RWPE2 (cell line): ENCODE data around the gene PDPN.
A peak's percentile ranks its signal among the peaks of the same experiment; 100 is the strongest.

Experiments
- ATAC-seq: fragments of 200-7000 bp; cut with Tn5 transposase; 3 replicates; pipeline ENCODE4 v1.9.1; 2021; ENCODE audit warnings: low read depth
- DNase-seq: peaks from one replicate; pipeline ENCODE4 v3.0.0-alpha.2; 2020; ENCODE audit warnings: low spot score
- H3K27ac ChIP-seq: fragments of 450-650 bp; 2 replicates; pipeline ENCODE4 v1.5.1; 2017; ENCODE audit warnings: mild to moderate bottlenecking; ENCODE audit not compliant: poor library complexity, severe bottlenecking
- H3K27me3 ChIP-seq: fragments of 250-450 bp; sonication (Bioruptor Pico); 2 replicates; pipeline ENCODE4 v1.5.1; 2021; ENCODE audit warnings: mild to moderate bottlenecking, moderate library complexity; ENCODE audit not compliant: insufficient read depth, poor library complexity, severe bottlenecking
- H3K36me3 ChIP-seq: fragments of 250-450 bp; sonication (Bioruptor Pico); 2 replicates; pipeline ENCODE4 v1.5.1; 2020; ENCODE audit warnings: low read depth, mild to moderate bottlenecking, moderate library complexity
- H3K4me1 ChIP-seq: fragments of 250-450 bp; sonication (Bioruptor Pico); 2 replicates; pipeline ENCODE4 v1.5.1; 2021; ENCODE audit warnings: mild to moderate bottlenecking, moderate library complexity; ENCODE audit not compliant: insufficient read depth, poor library complexity, severe bottlenecking
- H3K4me3 ChIP-seq: fragments of 250-450 bp; sonication (Bioruptor Pico); 2 replicates; pipeline ENCODE4 v1.5.1; 2021; ENCODE audit warnings: mild to moderate bottlenecking, moderate library complexity; ENCODE audit not compliant: severe bottlenecking
- H3K9me3 ChIP-seq: fragments of 250-450 bp; sonication (Bioruptor Pico); 2 replicates; pipeline ENCODE4 v1.5.1; 2021; ENCODE audit warnings: mild to moderate bottlenecking, moderate library complexity; ENCODE audit not compliant: severe bottlenecking
- CTCF ChIP-seq: fragments of 450-650 bp; IDR thresholded peaks from one replicate; pipeline ENCODE4 v1.5.1; 2017; ENCODE audit warnings: mild to moderate bottlenecking, moderate library complexity; ENCODE audit not compliant: poor library complexity, severe bottlenecking

PDPN gene

DNA sequence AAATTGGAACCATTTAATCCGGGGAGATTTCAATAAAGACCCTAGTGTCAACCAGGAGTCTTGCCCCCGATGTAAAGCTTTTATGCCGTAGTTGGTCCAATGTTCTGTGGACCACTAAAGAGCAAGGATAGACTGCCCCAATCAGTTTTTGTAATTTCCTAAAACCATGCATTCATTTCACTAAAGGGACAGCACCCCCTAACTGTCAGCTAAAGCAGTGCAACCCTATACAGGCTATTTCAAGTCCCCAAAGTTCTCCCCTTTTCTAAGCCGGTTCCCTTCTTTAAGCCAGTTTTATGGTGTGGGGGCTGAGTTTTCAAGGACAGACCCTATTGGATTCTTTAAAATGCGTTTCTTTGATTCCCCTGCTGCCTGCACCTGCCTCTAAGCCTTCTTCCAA lies 12.7 kb upstream of the PDPN start:
- H3K9me3 ChIP-seq = no peaks in the 10 kb centered on the region
- DNase-seq = no peak
- no peaks in the 10 kb centered on the region for H3K27me3 ChIP-seq
- H3K27ac ChIP-seq = no peak overlapping the region
- H3K4me1 ChIP-seq = no peaks in the 10 kb centered on the region
- ATAC-seq = no peak
- peak; percentile 20 for TF ChIP-seq CTCF
- H3K4me3 ChIP-seq = no peak overlapping the region
- H3K36me3 ChIP-seq = no peaks in the 10 kb centered on the region

GRCh38 chr1:13573586-13573985 lies 10.0 kb upstream of the PDPN start:
- H3K9me3 ChIP-seq = no peaks in the 10 kb centered on the region
- ATAC-seq (no peak), DNase-seq (no peak)
- no peaks in the 10 kb centered on the region for H3K4me1 ChIP-seq
- TF ChIP-seq CTCF = no peak
- H3K4me3 ChIP-seq = no peak overlapping the region
- H3K27ac ChIP-seq = no peak overlapping the region
- no peaks in the 10 kb centered on the region for H3K36me3 ChIP-seq
- no peaks in the 10 kb centered on the region for H3K27me3 ChIP-seq

DNA sequence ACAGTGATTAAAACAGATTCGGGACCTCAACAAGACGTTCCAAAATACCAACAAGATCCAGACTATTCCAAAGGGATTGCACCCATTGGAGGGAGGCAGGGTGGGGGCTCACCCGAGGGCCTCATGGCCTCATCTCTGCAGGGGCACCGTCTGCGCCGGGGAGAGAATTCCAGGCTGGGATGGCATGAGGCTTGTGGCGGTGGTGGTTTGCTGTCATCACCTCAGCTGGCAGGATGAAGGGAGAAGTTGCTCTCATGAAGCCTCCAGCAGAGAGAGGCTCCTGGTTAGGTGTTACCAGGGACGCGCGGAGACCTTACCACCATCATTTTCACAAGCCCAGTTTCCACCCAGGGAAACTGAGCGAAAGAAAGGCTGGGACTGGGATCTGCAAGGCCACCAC lies 6.7 kb upstream of the PDPN start:
- Histone ChIP-seq H3K4me3 (no peak overlapping the region), H3K4me1 (no peaks in the 10 kb centered on the region), H3K27ac (no peak overlapping the region), H3K27me3 (no peaks in the 10 kb centered on the region), H3K9me3 (no peaks in the 10 kb centered on the region), H3K36me3 (no peaks in the 10 kb centered on the region)
- no peak for DNase-seq
- TF ChIP-seq CTCF = no peak
- no peak for ATAC-seq

- no peaks in the 10 kb centered on the region for H3K9me3 ChIP-seq
- no peaks in the 10 kb centered on the region for H3K36me3 ChIP-seq
- no peaks in the 10 kb centered on the region for H3K27me3 ChIP-seq
- no peak overlapping the region for H3K4me3 ChIP-seq
- no peaks in the 10 kb centered on the region for H3K4me1 ChIP-seq
- no peak overlapping the region for H3K27ac ChIP-seq
- ATAC-seq (no peak), DNase-seq (no peak)
- TF ChIP-seq CTCF = no peak
Measured at GRCh38 chr1:13577846-13578245, 5.8 kb upstream of the PDPN start.

- Histone ChIP-seq H3K27ac (no peak overlapping the region), H3K27me3 (no peaks in the 10 kb centered on the region), H3K36me3 (no peaks in the 10 kb centered on the region), H3K4me1 (peaks cover 18% of the 10 kb centered on the region), H3K4me3 (no peak overlapping the region), H3K9me3 (no peaks in the 10 kb centered on the region)
- ATAC-seq = no peak
- TF ChIP-seq CTCF = no peak
- DNase-seq = no peak
Measured at GRCh38 chr1:13581446-13581845, 2.2 kb upstream of the PDPN start.
